GM12878 (cell line): ENCODE results near the gene ANO10. TPM values are rescaled to one million over a fixed set of nuclear protein-coding genes. Genes with fewer than 3 reads are reported as not detected.

Experiments
- ATAC-seq: fragments of 200-7000 bp; cut with Tn5 transposase; 3 replicates; pipeline ENCODE4 v1.9.1; 2020; ENCODE audit warnings: mild to moderate bottlenecking, moderate library complexity
- BruUV-seq: library from RNA; stranded (reverse); fragments of 400-500 nt; replicated peaks from 2 replicates; lab custom pipeline; 2021; lab: Mats Ljungman, UMichigan
- CTCF ChIA-PET: fragments of 300-600 bp; sonication (Branson Sonifier 250); formaldehyde crosslinking; extraction: SDS; loops from one replicate; lab custom pipeline; 2021; ENCODE audit warnings: inconsistent platforms; lab: Yijun Ruan, JAX
- POLR2A ChIA-PET: fragments of 350-600 bp; formaldehyde crosslinking; extraction: SDS; loops from one replicate; lab custom pipeline; 2021; ENCODE audit warnings: inconsistent platforms; lab: Charles Lee
- RAD21 ChIA-PET: fragments of 300-600 bp; sonication (Branson Sonifier 250); formaldehyde crosslinking; loops from one replicate; lab custom pipeline; 2023; ENCODE audit warnings: antibody characterized with exemption; ENCODE audit not compliant: unreplicated experiment; lab: Charles Lee
- SMC1A ChIA-PET: fragments of 300-600 bp; sonication (Branson Sonifier 250); formaldehyde crosslinking; loops from one replicate; lab custom pipeline; 2023; ENCODE audit not compliant: unreplicated experiment, uncharacterized antibody; lab: Charles Lee
- DNase-seq: peaks from one replicate; pipeline ENCODE4 v3.0.0-alpha.2; 2011; ENCODE audit warnings: low read depth, low spot score
- FAIRE-seq: peaks from 3 replicates; lab custom pipeline; 2011; peaks lifted over from hg19 to GRCh38; lab: Jason Lieb, UNC
- H2AFZ ChIP-seq: 2 replicates; pipeline ENCODE4 v1.6.0; 2011; ENCODE audit warnings: low read depth, low read length, control low read depth; ENCODE audit not compliant: control insufficient read depth
- H3K27ac ChIP-seq: 2 replicates; pipeline ENCODE4 v1.5.1; 2011; ENCODE audit warnings: control low read depth; ENCODE audit not compliant: control insufficient read depth, insufficient read depth
- H3K27me3 ChIP-seq, 2 experiments: replicated peaks in 1 of 2; 2 replicates each; pipeline versions ENCODE4 v1.6.0 to v1.6.1; 2011; ENCODE audit warnings: low read length in 1 of 2; ENCODE audit not compliant: control insufficient read depth in 2 of 2, insufficient read depth in 2 of 2
- H3K36me3 ChIP-seq, 2 experiments: 2 replicates each; pipeline ENCODE4 v1.5.1; 2011; ENCODE audit warnings: low read length in 1 of 2; ENCODE audit not compliant: control insufficient read depth in 2 of 2, insufficient read depth in 2 of 2
- H3K4me1 ChIP-seq: 2 replicates; pipeline ENCODE4 v1.6.1; 2011; ENCODE audit warnings: mild to moderate bottlenecking, low read length, moderate library complexity, mixed read lengths; ENCODE audit not compliant: control insufficient read depth, insufficient read depth
- H3K4me2 ChIP-seq: 2 replicates; pipeline ENCODE4 v1.6.0; 2011; ENCODE audit warnings: control low read depth; ENCODE audit not compliant: control insufficient read depth, insufficient read depth
- H3K4me3 ChIP-seq: fragments of 200-600 bp; sonication (generic); 2 replicates; pipeline ENCODE4 v1.5.1; 2016
- H3K79me2 ChIP-seq: 2 replicates; pipeline ENCODE4 v1.6.0; 2011; ENCODE audit warnings: low read length; ENCODE audit not compliant: control insufficient read depth, insufficient read depth
- H3K9ac ChIP-seq: 2 replicates; pipeline ENCODE4 v1.8.0; 2011; ENCODE audit warnings: low read length, control low read depth, mixed read lengths; ENCODE audit not compliant: control insufficient read depth, insufficient read depth
- H3K9me3 ChIP-seq: replicated peaks from 3 replicates; pipeline ENCODE4 v1.5.1; 2011; ENCODE audit warnings: mild to moderate bottlenecking, low read length; ENCODE audit not compliant: control insufficient read depth, insufficient read depth
- H4K20me1 ChIP-seq: 2 replicates; pipeline ENCODE4 v1.6.0; 2011; ENCODE audit not compliant: control insufficient read depth, insufficient read depth
- E2F8 ChIP-seq: fragments of 450-650 bp; IDR thresholded peaks from 2 replicates; pipeline ENCODE4 v1.6.1; 2018; ENCODE audit warnings: mild to moderate bottlenecking, low read depth, moderate library complexity; ENCODE audit not compliant: partially characterized antibody
- FOXK2 ChIP-seq: fragments of 450-650 bp; IDR thresholded peaks from 2 replicates; pipeline ENCODE4 v1.6.1; 2017; ENCODE audit warnings: mild to moderate bottlenecking, moderate library complexity
- NRF1 ChIP-seq: conservative IDR thresholded peaks from 2 replicates; pipeline ENCODE4 v1.6.1; 2011; ENCODE audit warnings: mild to moderate bottlenecking, low read depth, low read length, improper control_type of control experiment
- SIX5 ChIP-seq: IDR thresholded peaks from 2 replicates; pipeline ENCODE4 v1.6.1; 2011; ENCODE audit warnings: mild to moderate bottlenecking, low read depth, low read length, moderate library complexity; ENCODE audit not compliant: severe bottlenecking
- SREBF2 ChIP-seq: IDR thresholded peaks from 2 replicates; pipeline ENCODE4 v1.6.1; 2012; ENCODE audit warnings: mild to moderate bottlenecking, low read length
- SRF ChIP-seq, 2 experiments: IDR thresholded peaks; 2 replicates each; pipeline ENCODE4 v1.6.1; 2011; ENCODE audit warnings: low read depth in 2 of 2, low read length in 2 of 2, mild to moderate bottlenecking in 1 of 2, moderate library complexity in 1 of 2
- STAT1 ChIP-seq: fragments of 450-650 bp; conservative IDR thresholded peaks from 2 replicates; pipeline ENCODE4 v1.6.1; 2014; ENCODE audit warnings: antibody characterized with exemption, mild to moderate bottlenecking
- STAT3 ChIP-seq: IDR thresholded peaks from 2 replicates; pipeline ENCODE4 v1.6.1; 2011; ENCODE audit warnings: low read depth, low read length, improper control_type of control experiment
- WGBS: methylation state at CpG from one replicate; pipeline ENCODE4 v1.1.6; 2016; ENCODE audit warnings: low lambda C conversion rate; ENCODE audit not compliant: insufficient replicate concordance, insufficient coverage; ENCODE audit errors: missing lambda C conversion rate; 5-methylcytosine and 5-hydroxymethylcytosine counted together
- in situ Hi-C: fragments of 300-500 bp; cut with MboI; formaldehyde crosslinking; loops from 9 replicates; pipeline ENCODE4 v1.14.3; 2018; ENCODE audit warnings: mixed read lengths
- intact Hi-C: fragments of 100-400 bp; cut with micrococcal nuclease; formaldehyde crosslinking; loops from one replicate; pipeline ENCODE4 v1.14.2; 2022; ENCODE audit not compliant: unreplicated experiment
- polyA plus RNA-seq, 11 experiments: library from polyadenylated mRNA; depleted of rRNA in 4 of 11; unstranded in 6 of 11; stranded (reverse) in 5 of 11; fragments of >200 nt; fragmentation: Nextera tagmentation in 4 of 11; fragmentation: Illumina TruSeq in 1 of 11; extraction: Ambion mirVana in 4 of 11; extraction: Trizol in 1 of 11; gene quantifications; 1 replicate in 1 of 11; 2 replicates in 10 of 11; pipeline versions ENCODE4 v1.2.1 to v1.2.3, GENCODE V29; 2011 to 2016; ENCODE audit warnings: inconsistent platforms in 2 of 11, missing spikeins in 2 of 11, low read depth in 1 of 11
- total RNA-seq, 4 experiments: library from RNA; depleted of rRNA in 3 of 4; stranded (reverse); fragments of >200 nt in 3 of 4; fragmentation: Illumina TruSeq in 1 of 4; extraction: Trizol in 1 of 4; gene quantifications; 2 replicates each; pipeline versions ENCODE4 v1.2.1 to v1.2.3, GENCODE V29; 2013 to 2021

Gene ANO10
- total and polyA plus RNA-seq, 10 of the 15 experiments (the other 5 are each of a cell fraction or from before 2014, with no cell fraction given), result 0.29 to 21.9 (median 1.6) TPM

DNA sequence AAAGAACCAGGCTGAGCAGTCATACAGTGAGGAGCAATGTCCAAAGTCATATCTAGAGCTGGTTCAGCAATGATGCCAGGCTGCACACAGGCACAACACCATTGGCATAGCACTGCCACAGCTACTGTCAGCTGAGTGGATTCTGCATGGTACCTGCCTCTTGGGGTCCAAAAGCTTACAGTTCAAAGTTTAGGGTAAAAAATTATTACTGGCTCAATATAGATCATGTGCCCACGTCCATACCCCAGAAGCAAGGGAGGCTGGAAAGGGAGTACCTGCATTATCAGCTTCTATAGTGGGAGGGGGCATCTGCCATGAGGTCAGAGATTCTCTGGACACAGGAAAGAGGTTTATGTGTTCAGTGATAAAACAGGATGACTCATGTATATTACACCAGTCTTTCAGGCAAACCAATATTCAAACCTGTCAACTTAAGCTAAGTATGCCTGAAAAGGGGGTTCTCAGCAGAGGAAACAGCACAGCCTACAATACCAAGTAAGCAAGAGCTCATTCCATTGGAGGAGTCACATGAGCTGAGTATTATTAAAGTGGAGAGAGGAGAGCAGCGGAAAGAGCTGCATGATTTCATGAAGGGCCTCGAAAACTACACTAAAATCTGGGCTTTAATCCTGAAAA lies 99.0 kb downstream of the ANO10 start:
- Histone ChIP-seq H3K79me2 (no peaks in the 10 kb centered on the region), H3K9ac (no peak overlapping the region), H2AFZ (no peak overlapping the region), H3K27me3 (no peaks in the 10 kb centered on the region), H3K9me3 (no peaks in the 10 kb centered on the region; the same call in 1 of the 3 replicates), H3K36me3 (no peaks in the 10 kb centered on the region), H3K4me1 (no peaks in the 10 kb centered on the region)
- in situ Hi-C loops, result no loop called here
- FAIRE-seq, result no peak
- CTCF ChIA-PET, result interaction anchor here (0.5 to 1.0 kb wide), 2 partner anchors 19 to 78 kb away, joined by 3 read pairs; no protein-coding TSS in a partner anchor
- RAD21 ChIA-PET, result no interaction called here
- no peak for DNase-seq
- BruUV-seq, result no TSS peak
- no peak for TF ChIP-seq FOXK2
- TF ChIP-seq SREBF2, result no peak
- TF ChIP-seq, all 136 proteins: peak for 0
- POLR2A ChIA-PET, result no interaction called here
- Histone ChIP-seq H3K4me2 (no peak overlapping the region), H3K27ac (no peak overlapping the region), H4K20me1 (no peaks in the 10 kb centered on the region), H3K4me3 (no peak overlapping the region)
- intact Hi-C loops, result no loop called here
- SMC1A ChIA-PET, result no interaction called here
- ATAC-seq, result no peak
- 8% methylated on average over 3 of the region's 3 CpGs for WGBS

- no TSS peak for BruUV-seq
- SMC1A ChIA-PET, result no interaction called here
- POLR2A ChIA-PET, result no interaction called here
- ATAC-seq (no peak), FAIRE-seq (no peak), DNase-seq (no peak)
- H3K4me1 ChIP-seq, result no peaks in the 10 kb centered on the region
- H3K4me3 ChIP-seq, result no peak overlapping the region
- CTCF ChIA-PET, result interaction anchor here (1.0 kb wide), 1 partner anchor 18 kb away, joined by 3 read pairs; no protein-coding TSS in a partner anchor
- in situ Hi-C loops, result no loop called here
- no peak overlapping the region for H3K4me2 ChIP-seq
- no peaks in the 10 kb centered on the region; the same call in 1 of the 3 replicates for H3K9me3 ChIP-seq
- H4K20me1 ChIP-seq, result no peaks in the 10 kb centered on the region
- no peaks in the 10 kb centered on the region for H3K27me3 ChIP-seq
- 47% methylated on average over 1 of the region's 1 CpG for WGBS
- no peaks in the 10 kb centered on the region for H3K79me2 ChIP-seq
- no peak overlapping the region for H3K27ac ChIP-seq
- no peaks in the 10 kb centered on the region for H3K36me3 ChIP-seq
- TF ChIP-seq STAT1 (no peak), SIX5 (no peak), E2F8 (no peak), SRF (IDR thresholded peaks at IDR 0.05; ENCODE audit: low read depth in 2 of 2, low read length in 2 of 2) (no peak), NRF1 (no peak), STAT3 (no peak)
- H2AFZ ChIP-seq, result no peak overlapping the region
- RAD21 ChIA-PET, result no interaction called here
- no peak overlapping the region for H3K9ac ChIP-seq
- intact Hi-C loops, result no loop called here
Observed at GRCh38 chr3:43521941-43522340, 99.9 kb downstream of the ANO10 start.
